ENCODE measurements around the gene FRMD3. TPM values are rescaled to one million over a fixed set of nuclear protein-coding genes. Genes with fewer than 3 reads are reported as not detected.

FRMD3 gene
- total and polyA plus RNA-seq, 4 donors = 0.16 to 0.75 (median 0.48) TPM

DNA sequence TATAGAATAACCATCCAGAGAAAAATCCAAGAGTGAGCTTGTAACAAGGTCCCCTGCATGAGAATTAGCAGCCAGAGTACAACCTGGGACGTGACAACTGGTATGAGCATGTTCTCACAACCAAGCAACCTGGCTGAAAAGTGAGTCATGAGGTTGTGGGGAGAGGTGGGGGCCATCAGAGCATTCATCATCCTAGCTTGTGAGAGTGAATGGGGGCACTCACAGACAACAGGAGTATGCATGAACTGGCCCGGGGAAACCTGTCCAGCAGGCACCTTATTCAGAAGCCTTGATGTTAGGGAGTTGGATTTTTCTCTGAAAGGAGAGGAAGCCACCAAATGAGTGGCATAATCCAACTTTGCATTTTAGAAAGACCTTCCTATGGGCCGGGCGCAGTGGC is 113.0 kb downstream of the FRMD3 start:
- no peak for DNase-seq (ENCODE audit: low spot score)
- H3K27me3 ChIP-seq (ENCODE audit: control insufficient read depth in 4 of 4, insufficient read depth in 4 of 4, low read length in 3 of 4) = no peaks in the 10 kb centered on the region
- no peaks in the 10 kb centered on the region for H3K9me3 ChIP-seq (ENCODE audit: control insufficient read depth in 4 of 4, low read length in 3 of 4)
- H3K36me3 ChIP-seq (ENCODE audit: control insufficient read depth in 4 of 4, insufficient read depth in 3 of 4, low read depth in 1 of 4, low read length in 3 of 4) = no peaks in the 10 kb centered on the region
- H3K4me1 ChIP-seq (ENCODE audit: control insufficient read depth in 4 of 4, insufficient read depth in 4 of 4, low read length in 3 of 4) = peaks cover 0 to 4% (median 2%) of the 10 kb centered on the region in 4 donors
- H3K9ac ChIP-seq (ENCODE audit: low read depth in 1 of 2, low read length in 2 of 2) = no peak overlapping the region
- H3K27ac ChIP-seq (ENCODE audit: low read depth in 1 of 2, low read length in 2 of 2) = no peak overlapping the region
- no peak for TF ChIP-seq EGR1 (IDR thresholded peaks at IDR 0.05; ENCODE audit: low read depth in 2 of 2)
- no peak for TF ChIP-seq YY1 (IDR thresholded peaks at IDR 0.05)
- TF ChIP-seq SP1 (IDR thresholded peaks at IDR 0.05) = no peak
- TF ChIP-seq JUND (IDR thresholded peaks at IDR 0.05) = no peak
- TF ChIP-seq MAX (IDR thresholded peaks at IDR 0.05) = no peak
- no peak for TF ChIP-seq TAF1 (conservative IDR thresholded peaks at IDR 0.05)
- TF ChIP-seq HNF4G (IDR thresholded peaks at IDR 0.05) = no peak
- TF ChIP-seq REST (IDR thresholded peaks at IDR 0.05) = no peak
- no peak for TF ChIP-seq FOXA2 (IDR thresholded peaks at IDR 0.05)
- TF ChIP-seq GABPA (IDR thresholded peaks at IDR 0.05 in 1 of 2, conservative IDR thresholded peaks at IDR 0.05 in 1 of 2) = no peak
- TF ChIP-seq RXRA (IDR thresholded peaks at IDR 0.05) = no peak
- no peak for TF ChIP-seq CTCF (IDR thresholded peaks at IDR 0.05; ENCODE audit: low read depth, low read length, missing input control)
- TF ChIP-seq, protein P1, sequence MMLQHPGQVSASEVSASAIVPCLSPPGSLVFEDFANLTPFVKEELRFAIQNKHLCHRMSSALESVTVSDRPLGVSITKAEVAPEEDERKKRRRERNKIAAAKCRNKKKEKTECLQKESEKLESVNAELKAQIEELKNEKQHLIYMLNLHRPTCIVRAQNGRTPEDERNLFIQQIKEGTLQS (IDR thresholded peaks at IDR 0.05) = no peak
- TF ChIP-seq HNF4A (conservative IDR thresholded peaks at IDR 0.05) = no peak
- no peak for TF ChIP-seq RAD21 (IDR thresholded peaks at IDR 0.05)
- no peak overlapping the region for H3K4me3 ChIP-seq (ENCODE audit: low read depth in 1 of 3, low read length in 3 of 3)
- WGBS = 94% methylated on average over 4 of the region's 4 CpGs

DNA sequence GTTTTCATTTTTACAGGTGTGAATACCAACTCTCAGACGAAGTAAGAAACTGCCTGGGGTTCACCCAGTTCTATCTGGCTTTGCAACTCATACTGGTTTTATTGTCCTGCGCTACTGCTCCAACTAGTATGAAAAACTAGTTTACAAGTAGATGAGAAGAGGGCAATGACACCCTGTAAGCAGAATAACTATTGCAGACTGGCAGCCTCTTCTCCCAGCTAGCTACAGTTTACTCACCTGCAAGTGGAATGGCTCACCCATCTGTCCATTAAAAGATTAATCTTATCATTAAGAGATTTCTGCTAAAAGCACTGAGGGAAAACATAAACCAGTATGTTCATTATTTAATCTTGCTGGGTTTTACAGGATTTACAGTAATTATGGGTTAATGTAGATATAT is 113.4 kb downstream of the FRMD3 start:
- TF ChIP-seq RXRA (IDR thresholded peaks at IDR 0.05) (no peak), TAF1 (conservative IDR thresholded peaks at IDR 0.05) (no peak), JUND (IDR thresholded peaks at IDR 0.05) (no peak), RAD21 (IDR thresholded peaks at IDR 0.05) (no peak), HNF4G (IDR thresholded peaks at IDR 0.05) (no peak), REST (IDR thresholded peaks at IDR 0.05) (no peak)
- H3K9ac ChIP-seq (ENCODE audit: low read depth in 1 of 2, low read length in 2 of 2) = no peak overlapping the region
- no peaks in the 10 kb centered on the region for H3K36me3 ChIP-seq (ENCODE audit: control insufficient read depth in 4 of 4, insufficient read depth in 3 of 4, low read depth in 1 of 4, low read length in 3 of 4)
- no peak overlapping the region for H3K4me3 ChIP-seq (ENCODE audit: low read depth in 1 of 3, low read length in 3 of 3)
- WGBS = 82% methylated on average over 2 of the region's 2 CpGs
- DNase-seq (ENCODE audit: low spot score) = no peak
- no peak overlapping the region for H3K27ac ChIP-seq (ENCODE audit: low read depth in 1 of 2, low read length in 2 of 2)
- H3K27me3 ChIP-seq (ENCODE audit: control insufficient read depth in 4 of 4, insufficient read depth in 4 of 4, low read length in 3 of 4) = no peaks in the 10 kb centered on the region
- peaks cover 0 to 4% (median under 1%) of the 10 kb centered on the region in 4 donors for H3K4me1 ChIP-seq (ENCODE audit: control insufficient read depth in 4 of 4, insufficient read depth in 4 of 4, low read length in 3 of 4)
- H3K9me3 ChIP-seq (ENCODE audit: control insufficient read depth in 4 of 4, low read length in 3 of 4) = no peaks in the 10 kb centered on the region
